Adrenal gland (tissue), 12 donors: ENCODE results near the gene EBF3. TPM values are rescaled to one million over a fixed set of nuclear protein-coding genes. Genes with fewer than 3 reads are reported as not detected.

ENCODE experiments used
- DNase-seq, 7 donors: peaks; one replicate each; pipeline ENCODE4 v3.0.0-alpha.2; 2019 to 2020
- H3K27ac ChIP-seq, 5 donors: fragments of 200-600 bp; sonication (generic) in 4 of 5; 1 replicate in 3 of 5; 2 replicates in 2 of 5; pipeline versions ENCODE4 v1.5.1 to v1.8.0; 2016 to 2020; ENCODE audit warnings: mild to moderate bottlenecking in 1 of 5
- H3K27me3 ChIP-seq: fragments of 200-600 bp; 2 replicates; pipeline ENCODE4 v1.8.0; 2021
- H3K36me3 ChIP-seq, 2 donors: fragments of 200-600 bp; replicated peaks in 1 of 2; 1 replicate in 1 of 2; 2 replicates in 1 of 2; pipeline versions ENCODE4 v1.5.1 to v1.8.0; 2018 to 2022
- H3K4me1 ChIP-seq, 2 donors: fragments of 200-600 bp; replicated peaks in 1 of 2; 1 replicate in 1 of 2; 2 replicates in 1 of 2; pipeline versions ENCODE4 v1.5.1 to v1.8.0; 2018 to 2021
- H3K4me3 ChIP-seq, 4 donors: fragments of 200-600 bp; sonication (generic) in 3 of 4; one replicate each; pipeline ENCODE4 v1.5.1; 2016 to 2018
- H3K9me3 ChIP-seq, 3 donors: fragments of 200-600 bp; sonication (generic) in 1 of 3; replicated peaks in 1 of 3; 1 replicate in 2 of 3; 2 replicates in 1 of 3; pipeline versions ENCODE4 v1.5.1 to v1.8.0; 2016 to 2021
- CTCF ChIP-seq, 6 experiments: fragments of 450-650 bp in 4 of 6; fragments of 200-600 bp in 2 of 6; sonication (generic) in 1 of 6; IDR thresholded peaks; 1 replicate in 5 of 6; 2 replicates in 1 of 6; pipeline versions ENCODE4 v1.5.1 to v1.8.0; 2016 to 2021; ENCODE audit warnings: antibody characterized with exemption in 6 of 6, mild to moderate bottlenecking in 2 of 6, moderate library complexity in 1 of 6
- POLR2A ChIP-seq, 2 donors: fragments of 450-650 bp; IDR thresholded peaks; one replicate each; pipeline ENCODE4 v1.6.1; 2017; ENCODE audit warnings: antibody characterized with exemption in 2 of 2, mild to moderate bottlenecking in 2 of 2, moderate library complexity in 1 of 2
- WGBS, 4 donors: extraction: QIAGEN DNeasy Blood & Tissue Kit in 2 of 4; methylation state at CpG; one replicate each; pipeline versions ENCODE4 v1.1.5 to v1.1.7; 2013 to 2017; 5-methylcytosine and 5-hydroxymethylcytosine counted together
- intact Hi-C, 2 donors: fragments of 100-400 bp; cut with DNase I; formaldehyde crosslinking; loops; one replicate each; pipeline versions ENCODE4 v1.14.1 to v1.15.0; 2022 to 2023
- polyA plus RNA-seq, 3 donors: library from polyadenylated mRNA; stranded (reverse); fragments of 200-250 nt in 2 of 3; fragments of 350-450 nt in 1 of 3; fragmentation: Illumina TruSeq in 1 of 3; extraction: RNeasy Lipid Tissue Mini Kit (QIAGEN cat#74804) in 1 of 3; gene quantifications; one replicate each; pipeline ENCODE4 v1.2.3, GENCODE V29; 2013 to 2014
- total RNA-seq, 9 donors: library from RNA; depleted of rRNA in 4 of 9; stranded (reverse); fragments of >200 nt in 4 of 9; fragments of 120-200 nt in 1 of 9; fragmentation: NEBNext Ultra II Directional in 1 of 9; extraction: Animal tissue kit (Norgen Biotek cat#: 25700) in 1 of 9; gene quantifications; one replicate each; pipeline versions ENCODE4 v1.1.0 to v1.2.4, GENCODE V29; 2013 to 2023
- donor health status: healthy with polysubstance abuse.
- donor health status: Bipolar disorder and iron deficiency.
- donor health status: DM: yes; HTN: yes; CAD: no.
- donor health status: DM: no; HTN: no; CAD: no.
- donor health status: DM: no; HTN: no; CAD: no.
- donor health status: DM: yes; HTN: yes; CAD: no.

Gene EBF3
- total and polyA plus RNA-seq, 12 donors, result 0.12 to 2.2 (median 0.53) TPM; not detected in 1

GRCh38 chr10:129939416-129940275 is 24.4 kb downstream of the EBF3 start:
- no peak for DNase-seq
- TF ChIP-seq POLR2A (IDR thresholded peaks at IDR 0.05) (no peak), CTCF (IDR thresholded peaks at IDR 0.05) (no peak)

DNA sequence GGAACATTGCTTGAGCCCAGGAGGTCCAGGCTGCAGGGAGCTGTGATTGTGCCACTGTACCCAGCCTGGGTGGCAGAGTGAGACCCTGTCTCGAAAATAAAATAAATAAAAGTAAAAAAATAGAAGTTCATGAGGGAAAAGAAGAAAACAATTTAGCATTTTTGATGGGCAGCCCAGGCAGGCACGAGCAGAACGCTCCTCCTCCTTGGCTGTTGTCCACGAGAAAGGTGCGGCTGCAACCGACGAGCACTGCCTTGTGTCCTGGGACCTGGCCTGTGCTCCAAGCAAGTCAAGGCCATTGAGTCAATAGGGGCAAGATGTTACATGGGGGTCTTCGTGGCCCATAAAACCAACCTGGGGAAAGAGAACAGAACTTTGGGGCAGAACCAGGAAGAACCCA is 25.6 kb downstream of the EBF3 start:
- no peak for TF ChIP-seq CTCF (IDR thresholded peaks at IDR 0.05)
- no peak for TF ChIP-seq POLR2A (IDR thresholded peaks at IDR 0.05)
- no peak for DNase-seq
- WGBS, 4 donors, result 74 to 83% (median 80%) methylated on average over 8 of the region's 8 CpGs
- intact Hi-C loops, result no loop called here
- no peaks in the 10 kb centered on the region for H3K9me3 ChIP-seq
- H3K27ac ChIP-seq, result no peak overlapping the region
- no peaks in the 10 kb centered on the region for H3K36me3 ChIP-seq
- H3K27me3 ChIP-seq, result no peaks in the 10 kb centered on the region
- no peak overlapping the region for H3K4me3 ChIP-seq
- no peaks in the 10 kb centered on the region for H3K4me1 ChIP-seq

More at GRCh38 chr10:129939416-129940275, 24.4 kb downstream of the EBF3 start:
- H3K9me3 ChIP-seq, result no peaks in the 10 kb centered on the region
- intact Hi-C loops, result no loop called here
- H3K36me3 ChIP-seq, result no peaks in the 10 kb centered on the region
- H3K4me3 ChIP-seq, result no peak overlapping the region
- 75 to 81% (median 77%) methylated on average over 21 to 23 of the region's 23 CpGs for WGBS, 4 donors
- peaks cover 5% of the 10 kb centered on the region for H3K27me3 ChIP-seq
- H3K27ac ChIP-seq, result no peak overlapping the region
- H3K4me1 ChIP-seq, result no peaks in the 10 kb centered on the region

DNA sequence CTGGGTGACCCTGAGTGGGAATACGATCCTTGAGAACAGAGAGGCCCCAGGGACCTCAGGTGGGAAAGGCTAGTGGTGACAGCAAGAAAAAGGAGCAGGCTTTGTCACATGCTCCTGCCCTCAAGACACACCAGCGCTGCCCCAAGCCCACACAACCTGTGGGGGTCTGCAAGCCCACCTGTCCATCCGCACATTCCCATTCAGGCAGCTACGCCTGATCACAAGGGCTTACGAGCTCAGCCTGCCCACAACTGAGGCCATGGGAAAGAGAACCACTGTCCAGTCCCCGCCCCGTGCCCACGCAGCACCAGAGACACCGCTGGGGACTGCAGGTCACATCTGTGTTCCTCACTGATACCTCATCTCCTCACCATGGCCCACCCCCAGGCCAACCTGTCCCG is 26.7 kb downstream of the EBF3 start:
- H3K4me3 ChIP-seq, result no peak overlapping the region
- TF ChIP-seq POLR2A (IDR thresholded peaks at IDR 0.05) (no peak), CTCF (IDR thresholded peaks at IDR 0.05) (no peak)
- no peaks in the 10 kb centered on the region for H3K36me3 ChIP-seq
- no peaks in the 10 kb centered on the region for H3K9me3 ChIP-seq
- no peaks in the 10 kb centered on the region for H3K27me3 ChIP-seq
- intact Hi-C loops, result no loop called here
- H3K27ac ChIP-seq, result no peak overlapping the region
- WGBS, 4 donors, result 89 to 93% (median 90%) methylated on average over 8 to 10 of the region's 10 CpGs
- DNase-seq, result no peak
- no peaks in the 10 kb centered on the region for H3K4me1 ChIP-seq

- 72 to 93% (median 84%) methylated on average over 11 to 16 of the region's 16 CpGs for WGBS, 4 donors
- no peaks in the 10 kb centered on the region for H3K36me3 ChIP-seq
- H3K4me3 ChIP-seq, result no peak overlapping the region
- H3K4me1 ChIP-seq, result no peaks in the 10 kb centered on the region
- no peak for DNase-seq
- no peak overlapping the region for H3K27ac ChIP-seq
- no peak for TF ChIP-seq CTCF (IDR thresholded peaks at IDR 0.05)
- no peaks in the 10 kb centered on the region for H3K27me3 ChIP-seq
- no peaks in the 10 kb centered on the region for H3K9me3 ChIP-seq
- intact Hi-C loops, result no loop called here
Measured at GRCh38 chr10:129936923-129937300, 27.2 kb downstream of the EBF3 start.
